SK-N-SH (cell line): ENCODE measurements around the gene SLC25A21.

ENCODE experiments used
- FOXM1 ChIP-seq: IDR thresholded peaks from 2 replicates; pipeline ENCODE4 v1.4.0; 2012; ENCODE audit warnings: low read depth, mild to moderate bottlenecking
- TF ChIP-seq, protein P1 (sequence below): fragments of 200-600 bp; sonication (generic); IDR thresholded peaks from 2 replicates; pipeline ENCODE4 v1.6.1; 2017; ENCODE audit warnings: antibody characterized with exemption, mild to moderate bottlenecking, moderate library complexity

DNA sequence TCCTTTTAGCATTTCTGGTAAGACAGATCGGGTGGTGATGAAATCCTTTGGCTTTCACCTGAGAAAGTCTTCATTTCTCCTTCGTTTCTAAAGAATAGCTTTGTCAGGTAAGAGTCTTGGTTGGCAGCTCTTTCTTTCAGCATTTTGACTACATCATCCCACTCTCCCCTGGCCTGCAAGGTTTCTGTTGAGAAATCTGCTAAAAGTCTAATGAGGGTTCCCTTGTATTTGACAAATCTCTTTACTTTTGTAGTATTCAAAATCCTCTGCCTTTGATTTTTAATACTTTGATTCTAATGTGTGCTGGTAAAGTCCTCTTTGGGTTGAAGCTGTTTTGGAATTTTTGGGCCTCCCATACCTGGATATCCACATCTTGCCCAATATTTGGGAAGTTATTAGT is 390.5 kb downstream of the SLC25A21 start:
- TF ChIP-seq, protein P1, sequence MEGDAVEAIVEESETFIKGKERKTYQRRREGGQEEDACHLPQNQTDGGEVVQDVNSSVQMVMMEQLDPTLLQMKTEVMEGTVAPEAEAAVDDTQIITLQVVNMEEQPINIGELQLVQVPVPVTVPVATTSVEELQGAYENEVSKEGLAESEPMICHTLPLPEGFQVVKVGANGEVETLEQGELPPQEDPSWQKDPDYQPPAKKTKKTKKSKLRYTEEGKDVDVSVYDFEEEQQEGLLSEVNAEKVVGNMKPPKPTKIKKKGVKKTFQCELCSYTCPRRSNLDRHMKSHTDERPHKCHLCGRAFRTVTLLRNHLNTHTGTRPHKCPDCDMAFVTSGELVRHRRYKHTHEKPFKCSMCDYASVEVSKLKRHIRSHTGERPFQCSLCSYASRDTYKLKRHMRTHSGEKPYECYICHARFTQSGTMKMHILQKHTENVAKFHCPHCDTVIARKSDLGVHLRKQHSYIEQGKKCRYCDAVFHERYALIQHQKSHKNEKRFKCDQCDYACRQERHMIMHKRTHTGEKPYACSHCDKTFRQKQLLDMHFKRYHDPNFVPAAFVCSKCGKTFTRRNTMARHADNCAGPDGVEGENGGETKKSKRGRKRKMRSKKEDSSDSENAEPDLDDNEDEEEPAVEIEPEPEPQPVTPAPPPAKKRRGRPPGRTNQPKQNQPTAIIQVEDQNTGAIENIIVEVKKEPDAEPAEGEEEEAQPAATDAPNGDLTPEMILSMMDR: no peak
- no peak for TF ChIP-seq FOXM1
